Islet precursor cell (in vitro differentiated cells): Measurements from ENCODE around the gene HAUS7.

Experiments
- DNase-seq: peaks from one replicate; pipeline ENCODE4 v3.0.0-alpha.2; 2018

The HAUS7 gene

DNA sequence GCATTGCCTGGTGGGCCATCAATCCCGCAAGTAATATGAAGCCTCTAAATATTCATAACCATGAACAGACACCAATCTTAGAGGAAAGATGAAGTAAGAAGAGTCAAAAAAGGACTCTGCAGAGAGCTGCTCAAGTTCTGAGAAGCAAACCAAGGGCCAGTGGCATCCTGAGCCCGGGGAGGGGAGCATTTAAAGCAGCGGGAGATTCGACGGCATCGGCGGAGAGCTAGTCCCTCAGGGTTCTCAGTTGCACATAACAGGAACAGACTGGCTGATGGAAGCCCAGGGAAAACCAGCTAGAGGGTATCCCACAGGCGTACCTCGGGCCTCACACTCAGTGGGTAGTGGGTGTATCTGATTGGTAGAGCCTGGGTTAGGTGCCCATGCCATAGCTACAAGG is 64.4 kb downstream of the HAUS7 start:
- peak; percentile 50 for DNase-seq

DNA sequence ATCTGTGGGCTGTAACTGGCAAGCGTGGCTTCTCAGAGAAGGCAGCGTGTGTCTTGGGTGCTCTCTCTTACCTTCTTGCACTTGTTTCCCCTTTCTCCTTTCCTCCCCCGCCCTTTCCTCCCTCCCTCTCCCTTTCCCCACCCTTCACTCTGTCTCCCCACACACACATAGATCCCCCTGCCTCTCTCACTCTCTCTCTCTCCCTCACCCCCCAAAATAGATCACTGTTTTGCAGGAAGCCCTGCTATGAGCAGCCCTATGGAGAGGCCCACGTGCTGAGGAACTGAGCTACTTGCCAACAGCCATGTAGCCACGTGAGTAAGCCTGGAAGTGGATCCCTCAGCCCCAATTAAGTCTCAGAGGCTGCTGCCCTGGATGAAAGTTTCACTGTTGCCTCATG is 65.0 kb downstream of the HAUS7 start:
- peak; percentile 23 for DNase-seq

DNA sequence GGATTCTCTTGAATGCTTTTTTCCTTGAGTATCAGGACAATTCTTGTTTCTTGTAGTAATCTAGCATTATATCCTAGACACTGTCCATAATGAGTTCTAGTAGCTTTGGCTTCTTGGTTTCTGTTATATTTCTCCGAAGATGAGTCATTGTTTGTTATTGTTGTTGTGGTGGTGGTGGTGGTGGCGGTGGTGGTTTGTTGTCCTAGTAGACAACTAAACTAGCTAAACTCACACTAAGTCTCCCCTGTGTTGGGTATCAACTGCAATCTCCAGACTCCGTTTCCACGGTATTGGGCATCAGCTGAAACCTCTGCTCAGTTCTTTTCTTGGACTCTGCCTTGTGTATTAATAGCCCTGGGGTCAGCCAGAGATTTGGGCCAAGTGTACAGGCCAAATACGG is 66.0 kb downstream of the HAUS7 start:
- peak; percentile 24 for DNase-seq

DNA sequence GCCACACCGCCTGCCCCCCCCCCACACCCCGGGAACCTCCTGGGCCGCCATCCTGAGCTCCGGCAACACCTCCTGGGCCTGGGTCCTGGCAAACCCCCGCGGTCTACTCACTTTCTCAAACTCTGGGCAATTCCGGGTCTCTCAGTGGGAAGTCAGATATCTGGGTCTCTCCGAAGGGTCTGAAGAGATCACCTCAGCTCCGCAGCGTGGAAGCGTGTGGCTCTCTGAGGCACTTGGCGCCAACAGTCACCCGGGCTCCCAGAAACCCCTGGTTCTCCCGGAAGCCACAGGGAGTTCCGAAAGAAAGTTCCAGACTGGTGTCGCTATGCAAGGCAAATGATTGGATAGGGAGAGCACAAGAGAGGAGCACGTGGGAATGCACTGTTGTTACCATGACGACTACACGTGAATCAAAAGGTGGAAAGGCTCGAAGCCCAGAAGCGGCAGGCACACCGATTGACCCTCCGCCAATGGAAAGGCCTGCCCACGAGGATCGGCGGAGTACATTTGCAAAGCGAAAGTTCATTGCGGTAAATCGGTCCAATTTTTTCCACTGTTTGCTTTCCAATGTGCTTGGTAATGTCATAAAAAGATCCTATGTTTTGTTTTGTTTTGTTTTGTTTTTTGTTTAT is 69.1 kb downstream of the HAUS7 start, which contains the start of gene PNMA6E:
Gene PNMA6E (minus strand): TSS at position 218 of the 632 bp plus-strand sequence. CDS start 2,501 bp downstream, outside the sequence.
- DNase-seq = no peak

DNA sequence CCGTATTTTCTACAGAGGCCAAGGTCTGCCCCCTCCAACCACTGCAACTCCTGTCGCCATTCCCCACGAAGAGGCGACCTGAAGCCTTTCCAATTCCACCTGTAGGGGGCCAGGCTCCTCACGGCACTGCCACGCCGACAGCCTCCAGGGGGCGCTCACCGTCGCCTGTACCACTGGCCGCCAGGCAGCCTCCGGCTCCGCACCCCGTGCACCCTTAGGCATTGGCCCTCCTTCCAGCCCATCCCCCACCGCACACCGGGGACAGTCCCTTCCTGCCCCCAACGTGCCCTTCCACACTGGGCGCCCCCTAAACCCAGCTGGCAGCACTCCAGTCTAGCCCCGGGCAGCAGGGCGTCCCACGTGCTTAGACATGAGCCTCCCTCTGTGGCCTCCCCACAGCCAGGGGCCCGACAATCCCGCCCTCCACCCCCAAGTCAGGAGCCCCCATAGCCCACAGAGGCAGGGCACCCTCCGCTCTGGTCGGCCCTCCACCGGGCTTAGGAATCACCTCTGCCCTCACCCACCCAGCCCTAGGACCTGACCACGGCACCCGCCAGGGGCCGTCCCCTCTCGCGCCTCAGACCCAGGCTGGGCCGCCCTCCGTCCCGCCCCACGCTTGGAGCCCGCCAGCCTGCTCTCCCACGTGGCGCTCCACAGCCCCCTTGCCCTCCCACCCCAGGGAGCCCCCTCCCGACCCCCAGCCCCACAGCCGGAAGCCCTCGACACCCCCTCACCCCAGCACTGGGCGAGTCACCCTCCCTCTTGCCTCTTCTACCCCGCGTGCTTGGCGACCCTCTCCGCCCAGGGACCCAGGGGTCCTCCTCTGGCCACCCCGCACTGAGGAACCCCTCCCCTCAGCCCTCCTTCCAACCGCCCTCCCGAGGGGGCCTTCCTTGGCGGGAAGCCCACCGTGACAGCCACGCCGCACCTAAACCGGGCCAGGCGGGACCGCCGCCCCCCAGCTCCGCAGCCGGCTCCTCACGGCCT is 69.9 kb downstream of the HAUS7 start:
- DNase-seq = no peak

DNA sequence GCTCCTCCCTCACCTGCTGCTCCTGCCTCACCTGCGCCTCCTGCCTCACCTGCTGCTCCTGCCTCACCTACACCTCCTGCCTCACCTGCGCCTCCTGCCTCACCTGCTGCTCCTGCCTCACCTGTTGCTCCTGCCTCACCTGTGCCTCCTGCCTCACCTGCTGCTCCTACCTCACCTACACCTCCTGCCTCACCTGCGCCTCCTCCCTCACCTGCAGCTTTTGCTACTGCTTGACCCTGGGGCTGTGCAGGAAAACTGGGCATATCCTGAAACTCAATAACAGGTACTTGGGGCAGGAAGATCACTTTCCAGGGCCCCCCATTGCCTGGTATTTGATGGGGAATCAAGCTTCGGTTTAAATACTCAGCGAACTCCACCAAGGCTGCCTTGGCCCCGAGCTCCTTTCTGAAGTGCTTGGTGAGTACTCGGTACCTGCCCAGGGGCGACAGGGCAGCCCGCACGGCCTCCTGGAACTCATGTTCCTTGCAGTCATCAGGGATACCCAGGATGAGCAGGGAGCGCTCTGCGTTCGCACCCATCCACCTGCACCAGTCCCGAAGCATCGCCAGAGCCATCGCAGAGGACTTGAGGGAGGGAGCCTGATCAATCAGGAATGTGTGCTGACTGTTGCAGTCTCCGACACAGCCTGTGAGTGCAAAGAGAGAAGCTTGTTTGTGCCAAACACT is 72.0 kb downstream of the HAUS7 start:
- DNase-seq = no peak
